SK-N-SH treated with all-trans-retinoic acid at 6 μM for 48 hours (cell line): ENCODE measurements around the gene CTNS.

ENCODE experiments used
- ATAC-seq: fragments of 200-7000 bp; cut with Tn5 transposase; 3 replicates; pipeline ENCODE4 v1.9.1; 2020; ENCODE audit warnings: mild to moderate bottlenecking, moderate library complexity
- ARNTL ChIP-seq: fragments of 450-650 bp; formaldehyde crosslinking; IDR thresholded peaks from 2 replicates; pipeline ENCODE4 v1.5.0; 2020; ENCODE audit warnings: low read depth, mild to moderate bottlenecking, moderate library complexity, borderline replicate concordance
- BACH2 ChIP-seq: fragments of 250-450 bp; sonication (Bioruptor Pico); IDR thresholded peaks from 2 replicates; pipeline ENCODE4 v1.9.0; 2021; ENCODE audit warnings: mild to moderate bottlenecking, borderline replicate concordance
- CREB5 ChIP-seq: fragments of 250-450 bp; sonication (Bioruptor Pico); IDR thresholded peaks from 2 replicates; pipeline ENCODE4 v1.5.1; 2020; ENCODE audit warnings: low read depth, mild to moderate bottlenecking, moderate library complexity
- CSDC2 ChIP-seq: fragments of 250-450 bp; sonication (Bioruptor Pico); IDR thresholded peaks from 2 replicates; pipeline ENCODE4 v1.5.0; 2020; ENCODE audit warnings: mild to moderate bottlenecking, moderate library complexity
- ESRRG ChIP-seq: fragments of 250-450 bp; sonication (Bioruptor Pico); IDR thresholded peaks from 2 replicates; pipeline ENCODE4 v1.6.1; 2021; ENCODE audit warnings: mild to moderate bottlenecking
- GLIS3 ChIP-seq: fragments of 250-450 bp; sonication (Bioruptor Pico); IDR thresholded peaks from 2 replicates; pipeline ENCODE4 v1.5.0; 2020; ENCODE audit warnings: mild to moderate bottlenecking, moderate library complexity
- OSR1 ChIP-seq: fragments of 250-450 bp; sonication (Bioruptor Pico); IDR thresholded peaks from 2 replicates; pipeline ENCODE4 v1.8.0; 2022; ENCODE audit warnings: moderate library complexity, mild to moderate bottlenecking, inconsistent platforms
- PATZ1 ChIP-seq: fragments of 250-450 bp; sonication (Bioruptor Pico); IDR thresholded peaks from 2 replicates; pipeline ENCODE4 v1.8.0; 2020; ENCODE audit warnings: mild to moderate bottlenecking, moderate library complexity, borderline replicate concordance
- PPARA ChIP-seq: fragments of 250-450 bp; sonication (Bioruptor Pico); IDR thresholded peaks from 2 replicates; pipeline ENCODE4 v1.5.0; 2020; ENCODE audit warnings: mild to moderate bottlenecking, borderline replicate concordance
- RARB ChIP-seq: fragments of 250-450 bp; sonication (Bioruptor Pico); IDR thresholded peaks from 2 replicates; pipeline ENCODE4 v1.8.0; 2021; ENCODE audit warnings: mild to moderate bottlenecking, moderate library complexity
- SNAI2 ChIP-seq: fragments of 250-450 bp; sonication (Bioruptor Pico); IDR thresholded peaks from 2 replicates; pipeline ENCODE4 v1.5.0; 2020; ENCODE audit warnings: mild to moderate bottlenecking, moderate library complexity
- TCF4 ChIP-seq: fragments of 250-450 bp; sonication (Bioruptor Pico); IDR thresholded peaks from 2 replicates; pipeline ENCODE4 v1.8.0; 2021; ENCODE audit warnings: mild to moderate bottlenecking, moderate library complexity, borderline replicate concordance
- TOX ChIP-seq: fragments of 250-450 bp; sonication (Bioruptor Pico); IDR thresholded peaks from 2 replicates; pipeline ENCODE4 v1.8.0; 2021; ENCODE audit warnings: mild to moderate bottlenecking, moderate library complexity, borderline replicate concordance
- ZC3H10 ChIP-seq: fragments of 250-450 bp; sonication (Bioruptor Pico); IDR thresholded peaks from 2 replicates; pipeline ENCODE4 v1.5.1; 2021; ENCODE audit warnings: mild to moderate bottlenecking, moderate library complexity
- ZFP3 ChIP-seq: fragments of 250-450 bp; sonication (Bioruptor Pico); IDR thresholded peaks from 2 replicates; pipeline ENCODE4 v1.5.0; 2020; ENCODE audit warnings: mild to moderate bottlenecking, moderate library complexity
- ZFP30 ChIP-seq: fragments of 450-650 bp; formaldehyde crosslinking; IDR thresholded peaks from 2 replicates; pipeline ENCODE4 v1.5.0; 2022; ENCODE audit warnings: mild to moderate bottlenecking, moderate library complexity
- ZNF565 ChIP-seq: fragments of 450-650 bp; formaldehyde crosslinking; conservative IDR thresholded peaks from 2 replicates; pipeline ENCODE4 v1.5.0; 2020; ENCODE audit warnings: low read depth, mild to moderate bottlenecking, moderate library complexity
- ZNF70 ChIP-seq: fragments of 450-650 bp; formaldehyde crosslinking; IDR thresholded peaks from 2 replicates; pipeline ENCODE4 v1.5.0; 2020; ENCODE audit warnings: mild to moderate bottlenecking, moderate library complexity
- TF ChIP-seq, protein P1 (sequence below): fragments of 250-450 bp; sonication (Bioruptor Pico); IDR thresholded peaks from 2 replicates; pipeline ENCODE4 v1.5.0; 2020; ENCODE audit warnings: mild to moderate bottlenecking, moderate library complexity
- TF ChIP-seq, protein P2 (sequence below): fragments of 250-450 bp; sonication (Bioruptor Pico); IDR thresholded peaks from 2 replicates; pipeline ENCODE4 v1.5.1; 2021; ENCODE audit warnings: mild to moderate bottlenecking, moderate library complexity

CTNS gene

GRCh38 chr17:3641717-3642486, 5.3 kb downstream of the CTNS start (continued):
- TF ChIP-seq PATZ1 (CRISPR knock-in tag), result no peak

DNA sequence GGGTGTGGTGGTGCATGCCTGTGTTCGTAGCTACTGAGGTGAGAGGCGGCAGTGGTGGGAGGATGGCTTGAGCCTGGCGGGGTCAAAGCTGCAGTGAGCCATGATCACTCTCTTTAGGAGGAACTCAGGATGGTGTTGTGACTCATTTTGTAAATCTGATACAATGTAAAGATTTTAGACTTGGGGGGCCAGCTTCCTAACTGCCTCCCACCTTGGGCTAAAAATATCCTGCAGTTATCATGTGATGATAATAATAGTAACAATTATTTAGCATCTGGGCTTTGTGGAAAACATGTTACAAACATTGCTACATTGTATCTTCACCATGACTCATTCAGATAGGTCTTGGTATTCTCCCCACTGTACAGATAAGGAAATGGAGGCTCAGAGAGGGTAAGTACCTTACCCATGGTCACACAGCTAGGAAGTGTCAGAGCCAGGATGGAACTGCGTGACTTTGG, 7.4 kb downstream of the CTNS start:
- ATAC-seq, result no peak
- TF ChIP-seq RARB (no peak), ZC3H10 (CRISPR knock-in tag) (no peak), BACH2 (CRISPR knock-in tag) (no peak), TOX (CRISPR knock-in tag) (no peak), OSR1 (CRISPR knock-in tag) (no peak), CSDC2 (CRISPR knock-in tag) (no peak), ESRRG (CRISPR knock-in tag) (no peak), ZNF565 (CRISPR knock-in tag) (no peak), SNAI2 (no peak), ZFP3 (CRISPR knock-in tag) (no peak), GLIS3 (no peak), TCF4 (CRISPR knock-in tag) (no peak), PPARA (CRISPR knock-in tag) (no peak), ZFP30 (no peak)
- TF ChIP-seq, protein P1, sequence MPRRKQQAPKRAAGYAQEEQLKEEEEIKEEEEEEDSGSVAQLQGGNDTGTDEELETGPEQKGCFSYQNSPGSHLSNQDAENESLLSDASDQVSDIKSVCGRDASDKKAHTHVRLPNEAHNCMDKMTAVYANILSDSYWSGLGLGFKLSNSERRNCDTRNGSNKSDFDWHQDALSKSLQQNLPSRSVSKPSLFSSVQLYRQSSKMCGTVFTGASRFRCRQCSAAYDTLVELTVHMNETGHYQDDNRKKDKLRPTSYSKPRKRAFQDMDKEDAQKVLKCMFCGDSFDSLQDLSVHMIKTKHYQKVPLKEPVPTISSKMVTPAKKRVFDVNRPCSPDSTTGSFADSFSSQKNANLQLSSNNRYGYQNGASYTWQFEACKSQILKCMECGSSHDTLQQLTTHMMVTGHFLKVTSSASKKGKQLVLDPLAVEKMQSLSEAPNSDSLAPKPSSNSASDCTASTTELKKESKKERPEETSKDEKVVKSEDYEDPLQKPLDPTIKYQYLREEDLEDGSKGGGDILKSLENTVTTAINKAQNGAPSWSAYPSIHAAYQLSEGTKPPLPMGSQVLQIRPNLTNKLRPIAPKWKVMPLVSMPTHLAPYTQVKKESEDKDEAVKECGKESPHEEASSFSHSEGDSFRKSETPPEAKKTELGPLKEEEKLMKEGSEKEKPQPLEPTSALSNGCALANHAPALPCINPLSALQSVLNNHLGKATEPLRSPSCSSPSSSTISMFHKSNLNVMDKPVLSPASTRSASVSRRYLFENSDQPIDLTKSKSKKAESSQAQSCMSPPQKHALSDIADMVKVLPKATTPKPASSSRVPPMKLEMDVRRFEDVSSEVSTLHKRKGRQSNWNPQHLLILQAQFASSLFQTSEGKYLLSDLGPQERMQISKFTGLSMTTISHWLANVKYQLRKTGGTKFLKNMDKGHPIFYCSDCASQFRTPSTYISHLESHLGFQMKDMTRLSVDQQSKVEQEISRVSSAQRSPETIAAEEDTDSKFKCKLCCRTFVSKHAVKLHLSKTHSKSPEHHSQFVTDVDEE, result no peak

GRCh38 chr17:3645310-3645709, 8.8 kb downstream of the CTNS start:
- no peak for ATAC-seq
- TF ChIP-seq ARNTL (CRISPR knock-in tag) (no peak), ESRRG (CRISPR knock-in tag) (no peak), CSDC2 (CRISPR knock-in tag) (no peak), GLIS3 (no peak), CREB5 (CRISPR knock-in tag) (no peak), SNAI2 (no peak), ZNF70 (CRISPR knock-in tag) (no peak), OSR1 (CRISPR knock-in tag) (no peak)
- TF ChIP-seq, protein P1, result no peak

DNA sequence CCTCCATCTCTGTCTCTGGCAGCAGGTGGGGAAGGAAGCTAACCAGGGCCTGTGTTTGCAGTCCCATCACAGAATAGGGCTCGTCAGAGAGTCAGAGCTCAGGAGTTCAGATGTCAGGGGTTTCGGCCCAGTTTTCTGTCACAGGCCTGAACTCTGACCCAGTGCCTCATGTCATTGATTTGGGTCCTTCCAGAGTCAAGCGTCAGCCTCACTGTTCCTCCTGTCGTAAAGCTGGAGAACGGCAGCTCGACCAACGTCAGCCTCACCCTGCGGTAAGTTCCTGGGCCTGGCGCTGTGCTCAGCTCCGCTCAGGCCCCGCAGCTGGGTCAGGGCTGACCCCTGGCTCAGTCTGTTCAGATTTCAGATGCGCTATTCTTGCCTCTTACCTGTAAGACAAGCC, 10.7 kb downstream of the CTNS start:
- no peak for ATAC-seq
- no peak for TF ChIP-seq ZNF70 (CRISPR knock-in tag)
- TF ChIP-seq BACH2 (CRISPR knock-in tag), result no peak
- TF ChIP-seq TOX (CRISPR knock-in tag), result no peak
- TF ChIP-seq ZFP3 (CRISPR knock-in tag), result no peak
- no peak for TF ChIP-seq ZC3H10 (CRISPR knock-in tag)
- TF ChIP-seq, protein P2, sequence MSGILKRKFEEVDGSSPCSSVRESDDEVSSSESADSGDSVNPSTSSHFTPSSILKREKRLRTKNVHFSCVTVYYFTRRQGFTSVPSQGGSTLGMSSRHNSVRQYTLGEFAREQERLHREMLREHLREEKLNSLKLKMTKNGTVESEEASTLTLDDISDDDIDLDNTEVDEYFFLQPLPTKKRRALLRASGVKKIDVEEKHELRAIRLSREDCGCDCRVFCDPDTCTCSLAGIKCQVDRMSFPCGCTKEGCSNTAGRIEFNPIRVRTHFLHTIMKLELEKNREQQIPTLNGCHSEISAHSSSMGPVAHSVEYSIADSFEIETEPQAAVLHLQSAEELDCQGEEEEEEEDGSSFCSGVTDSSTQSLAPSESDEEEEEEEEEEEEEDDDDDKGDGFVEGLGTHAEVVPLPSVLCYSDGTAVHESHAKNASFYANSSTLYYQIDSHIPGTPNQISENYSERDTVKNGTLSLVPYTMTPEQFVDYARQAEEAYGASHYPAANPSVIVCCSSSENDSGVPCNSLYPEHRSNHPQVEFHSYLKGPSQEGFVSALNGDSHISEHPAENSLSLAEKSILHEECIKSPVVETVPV (CRISPR knock-in tag), result no peak
- TF ChIP-seq ZNF565 (CRISPR knock-in tag), result no peak
- TF ChIP-seq, protein P1, result no peak
- no peak for TF ChIP-seq RARB
- no peak for TF ChIP-seq SNAI2
- no peak for TF ChIP-seq ZFP30
